GM18951 (cell line): ENCODE data around the gene VANGL1.

Experiments used
- POLR2A ChIP-seq: IDR thresholded peaks from 4 replicates; pipeline ENCODE4 v1.6.1; 2011; ENCODE audit warnings: mild to moderate bottlenecking; ENCODE audit not compliant: insufficient read length, insufficient read depth; ENCODE audit errors: extremely low read depth
- in situ Hi-C: fragments of 300-500 bp; cut with MboI; formaldehyde crosslinking; loops from one replicate; pipeline ENCODE4 v1.12.0; 2022; ENCODE audit warnings: low sequenced_read_pairs, mixed read lengths, inconsistent platforms; ENCODE audit not compliant: unreplicated experiment

Gene VANGL1

GRCh38 chr1:115710859-115711624 lies 69.3 kb downstream of the VANGL1 start:
- TF ChIP-seq POLR2A = no peak
- in situ Hi-C loops = loop anchor here (10.0 kb wide), 1 partner anchor 96 kb away; no protein-coding TSS in a partner anchor

GRCh38 chr1:115712911-115713609 lies 71.3 kb downstream of the VANGL1 start:
- in situ Hi-C loops = loop anchor here (10.0 kb wide), 1 partner anchor 98 kb away; no protein-coding TSS in a partner anchor
- no peak for TF ChIP-seq POLR2A

DNA sequence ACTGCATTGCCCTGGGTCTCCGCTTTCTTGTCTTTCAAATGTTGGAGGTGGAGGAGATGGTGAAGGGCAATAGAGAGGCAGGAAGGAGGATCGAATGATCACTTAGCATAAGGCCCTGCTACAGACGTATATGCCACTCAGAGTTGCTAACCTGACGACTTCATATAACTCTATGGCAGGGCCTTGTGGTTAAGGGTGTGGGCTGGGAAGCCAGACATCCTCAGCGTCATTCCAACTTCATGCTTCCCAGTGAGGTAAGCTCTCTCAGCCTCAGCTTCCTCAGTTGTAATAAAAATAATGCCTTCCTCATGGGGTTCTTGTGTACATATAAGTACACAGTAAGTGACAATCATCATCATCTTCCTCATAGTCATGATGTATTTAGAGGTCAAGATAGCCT lies 72.1 kb downstream of the VANGL1 start:
- in situ Hi-C loops = loop anchor here (10.0 kb wide), 1 partner anchor 99 kb away; no protein-coding TSS in a partner anchor
- TF ChIP-seq POLR2A = no peak

DNA sequence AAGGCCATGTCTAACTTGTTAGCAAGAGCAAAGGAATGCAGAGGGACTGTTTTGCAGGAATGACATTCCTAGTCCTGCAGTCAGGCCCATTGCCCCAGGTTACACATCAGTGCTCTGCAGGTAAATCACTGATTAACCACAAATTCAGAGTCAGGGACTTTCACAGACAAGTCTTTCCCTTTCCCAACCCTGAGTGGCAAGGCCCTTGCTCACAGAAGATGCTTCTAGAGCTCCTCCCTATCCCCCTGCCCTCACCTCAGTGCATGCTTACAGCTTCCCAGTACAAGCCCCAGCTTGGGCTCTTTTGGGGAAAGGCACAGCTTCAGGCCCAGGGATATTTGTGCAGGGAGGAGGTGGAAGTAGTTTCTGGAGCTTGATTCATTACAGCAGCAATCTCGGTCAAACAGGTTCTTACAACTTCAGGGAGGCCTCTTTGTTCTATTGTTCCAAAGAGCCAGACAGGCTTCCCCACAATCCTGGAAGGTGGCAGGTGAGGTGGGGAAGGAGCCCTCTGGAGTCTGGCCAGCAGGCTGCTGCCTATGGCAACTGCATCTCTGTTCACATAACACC lies 72.9 kb downstream of the VANGL1 start:
- in situ Hi-C loops = loop anchor here (10.0 kb wide), 1 partner anchor 100 kb away; no protein-coding TSS in a partner anchor
- no peak for TF ChIP-seq POLR2A

DNA sequence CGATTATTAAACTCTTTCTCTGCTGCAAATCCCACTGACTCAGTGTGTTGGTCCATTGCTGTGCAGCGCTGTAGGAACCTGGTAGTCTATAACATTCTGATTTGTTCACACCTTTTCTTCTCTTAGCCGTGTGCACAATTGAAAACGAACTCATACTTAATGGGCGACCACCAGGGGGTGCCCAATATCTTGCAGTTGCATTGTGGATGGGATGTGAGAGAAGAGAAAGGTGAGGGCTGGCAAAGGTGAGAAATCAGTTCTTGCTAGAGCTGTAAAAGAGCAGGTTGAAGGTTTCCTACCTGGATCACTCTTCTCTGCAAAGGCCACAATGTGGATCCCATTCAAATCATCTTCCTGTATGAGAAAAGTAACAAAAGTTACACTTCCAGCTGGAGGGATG lies 75.8 kb downstream of the VANGL1 start:
- in situ Hi-C loops = loop anchor here (10.0 kb wide), 1 partner anchor 103 kb away; no protein-coding TSS in a partner anchor
- no peak for TF ChIP-seq POLR2A

GRCh38 chr1:115718011-115718754 lies 76.4 kb downstream of the VANGL1 start:
- TF ChIP-seq POLR2A = no peak
- in situ Hi-C loops = loop anchor here (10.0 kb wide), 1 partner anchor 103 kb away; no protein-coding TSS in a partner anchor

GRCh38 chr1:115719285-115719684 lies 77.5 kb downstream of the VANGL1 start:
- in situ Hi-C loops = loop anchor here (10.0 kb wide), 1 partner anchor 104 kb away; no protein-coding TSS in a partner anchor

DNA sequence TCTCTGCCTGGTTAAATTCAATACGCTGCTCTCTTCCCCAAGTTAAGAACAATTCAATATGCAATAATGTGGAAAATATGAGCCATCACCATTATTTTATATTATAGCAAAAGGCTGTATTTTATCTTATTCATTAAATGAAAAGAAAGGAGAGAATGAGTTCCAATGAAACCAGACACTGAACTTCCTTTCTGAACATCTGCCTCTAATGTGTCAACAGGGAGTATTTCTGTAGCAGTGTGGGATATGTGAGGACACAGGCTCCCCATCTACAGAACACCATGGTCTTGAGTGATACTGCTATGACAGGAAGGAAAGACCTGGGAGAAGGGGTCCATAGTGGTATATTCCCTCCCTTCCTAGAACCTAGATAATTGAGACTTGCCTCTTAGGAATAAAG lies 80.5 kb downstream of the VANGL1 start:
- in situ Hi-C loops = no loop called here
- TF ChIP-seq POLR2A = no peak

More at GRCh38 chr1:115719285-115719684, 77.5 kb downstream of the VANGL1 start:
- no peak for TF ChIP-seq POLR2A

GRCh38 chr1:115723756-115724155 lies 82.0 kb downstream of the VANGL1 start:
- TF ChIP-seq POLR2A = no peak
- in situ Hi-C loops = no loop called here

GRCh38 chr1:115725600-115725999 lies 83.8 kb downstream of the VANGL1 start:
- in situ Hi-C loops = no loop called here
- TF ChIP-seq POLR2A = no peak

- TF ChIP-seq POLR2A = no peak
Measured at GRCh38 chr1:115726161-115726560, 84.4 kb downstream of the VANGL1 start.

DNA sequence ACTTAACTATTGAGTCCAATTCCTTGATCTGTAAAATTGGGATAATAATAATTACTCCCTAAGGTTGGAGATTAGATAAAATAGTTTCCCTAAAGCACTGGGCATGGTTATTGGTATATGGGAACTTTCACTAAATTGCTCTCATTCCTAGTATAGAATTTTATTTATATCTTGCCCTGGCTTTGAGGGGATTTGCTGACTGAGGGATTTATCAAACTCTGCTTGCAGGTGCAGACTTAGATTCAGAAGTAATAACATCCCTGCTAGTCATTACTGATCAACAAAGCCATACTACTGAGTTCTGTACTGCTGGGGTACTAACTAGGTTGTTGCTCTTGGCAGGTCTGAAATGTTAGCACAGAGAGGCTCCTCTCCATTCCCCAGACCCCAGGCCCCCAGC lies 84.8 kb downstream of the VANGL1 start:
- no peak for TF ChIP-seq POLR2A
- in situ Hi-C loops = no loop called here

More at GRCh38 chr1:115726161-115726560, 84.4 kb downstream of the VANGL1 start:
- in situ Hi-C loops = no loop called here
